ENCODE data around the gene C1orf232. TPM values are rescaled to one million over a fixed set of nuclear protein-coding genes. Genes with fewer than 3 reads are reported as not detected.

Gene C1orf232
- not detected in 2 replicates for total RNA-seq

GRCh38 chr1:26168410-26169197, at the start of gene C1orf232:
Gene C1orf232, minus strand, starts transcription at chr1:26168963. Its CDS starts 464 bp downstream, at chr1:26168499.
- intact Hi-C loops (cut with micrococcal nuclease), result loop anchor here (1.0 to 10.0 kb wide), 4 partner anchors 66 to 226 kb away; partner anchors contain the start of gene CEP85

GRCh38 chr1:26215246-26215645, 46.5 kb upstream of the C1orf232 start:
- intact Hi-C loops (cut with micrococcal nuclease), result no loop called here

GRCh38 chr1:26213335-26213905, 44.7 kb upstream of the C1orf232 start:
- intact Hi-C loops (cut with micrococcal nuclease), result no loop called here

- intact Hi-C loops (cut with micrococcal nuclease), result no loop called here
These were observed 44.0 kb upstream of the C1orf232 start for GRCh38 chr1:26212726-26213125.

GRCh38 chr1:26210147-26210870, 41.5 kb upstream of the C1orf232 start:
- intact Hi-C loops (cut with micrococcal nuclease), result no loop called here

GRCh38 chr1:26203642-26204318, 35.0 kb upstream of the C1orf232 start:
- intact Hi-C loops (cut with micrococcal nuclease), result no loop called here

- intact Hi-C loops (cut with micrococcal nuclease), result no loop called here
These were observed 31.6 kb upstream of the C1orf232 start for GRCh38 chr1:26200413-26200812.

GRCh38 chr1:26197813-26198212, 29.1 kb upstream of the C1orf232 start:
- intact Hi-C loops (cut with micrococcal nuclease), result no loop called here

- intact Hi-C loops (cut with micrococcal nuclease), result no loop called here
These were observed 28.5 kb upstream of the C1orf232 start for GRCh38 chr1:26197301-26197700.

- intact Hi-C loops (cut with micrococcal nuclease), result no loop called here
These were observed 27.0 kb upstream of the C1orf232 start for GRCh38 chr1:26195805-26196204.

- intact Hi-C loops (cut with micrococcal nuclease), result no loop called here
These were observed 23.0 kb upstream of the C1orf232 start for GRCh38 chr1:26191739-26192138.

GRCh38 chr1:26190373-26190987, 21.7 kb upstream of the C1orf232 start, which contains the start of gene CATSPER4:
Gene CATSPER4, plus strand, starts transcription at chr1:26190602. Its CDS starts 26 bp downstream, at chr1:26190628.
- intact Hi-C loops (cut with micrococcal nuclease), result no loop called here

GRCh38 chr1:26189751-26190275, 21.1 kb upstream of the C1orf232 start:
- intact Hi-C loops (cut with micrococcal nuclease), result no loop called here

GRCh38 chr1:26189331-26189730, 20.6 kb upstream of the C1orf232 start:
- intact Hi-C loops (cut with micrococcal nuclease), result no loop called here

- intact Hi-C loops (cut with micrococcal nuclease), result no loop called here
These were observed 19.7 kb upstream of the C1orf232 start for GRCh38 chr1:26188477-26188876.

GRCh38 chr1:26187882-26188281, 19.1 kb upstream of the C1orf232 start:
- intact Hi-C loops (cut with micrococcal nuclease), result no loop called here

- intact Hi-C loops (cut with micrococcal nuclease), result no loop called here
These were observed 16.1 kb upstream of the C1orf232 start for GRCh38 chr1:26184883-26185282.

GRCh38 chr1:26184086-26184485, 15.3 kb upstream of the C1orf232 start:
- intact Hi-C loops (cut with micrococcal nuclease), result no loop called here

GRCh38 chr1:26182383-26182696, 13.6 kb upstream of the C1orf232 start:
- intact Hi-C loops (cut with micrococcal nuclease), result no loop called here

- intact Hi-C loops (cut with micrococcal nuclease), result no loop called here
These were observed 13.0 kb upstream of the C1orf232 start for GRCh38 chr1:26181586-26182382.
